NCI-H2196 treated with DMSO at 0.1 percent for 48 hours (cell line): ENCODE measurements around the gene SNN.

ENCODE experiments used
- DNase-seq: peaks from one replicate; lab custom pipeline; 2025; ENCODE audit not compliant: unreplicated experiment; lab: John Stamatoyannopoulos, UW

Gene SNN

GRCh38 chr16:11666103-11667055 is 1.9 kb upstream of the SNN start:
- no peak for DNase-seq

GRCh38 chr16:11667221-11667823 is 933 bp upstream of the SNN start:
- DNase-seq: no peak

GRCh38 chr16:11668623-11669379 is 546 bp downstream of the SNN start:
- DNase-seq: no peak

- DNase-seq: no peak
Measured at GRCh38 chr16:11669380-11670146, 1.3 kb downstream of the SNN start.

- no peak for DNase-seq
Measured at GRCh38 chr16:11670171-11671131, 2.2 kb downstream of the SNN start.

- no peak for DNase-seq
Measured at GRCh38 chr16:11671271-11671670, 3.0 kb downstream of the SNN start.

GRCh38 chr16:11671676-11672075 is 3.4 kb downstream of the SNN start:
- DNase-seq: no peak

GRCh38 chr16:11672206-11673090 is 4.2 kb downstream of the SNN start:
- no peak for DNase-seq

- DNase-seq: no peak
Measured at GRCh38 chr16:11673091-11674000, 5.1 kb downstream of the SNN start.

- DNase-seq: no peak
Measured at GRCh38 chr16:11674001-11674817, 6.0 kb downstream of the SNN start.

- DNase-seq: no peak
Measured at GRCh38 chr16:11674818-11675560, 6.7 kb downstream of the SNN start.

GRCh38 chr16:11675561-11676511 is 7.6 kb downstream of the SNN start:
- DNase-seq: peak; percentile 62

GRCh38 chr16:11676799-11677198 is 8.5 kb downstream of the SNN start:
- no peak for DNase-seq

- DNase-seq: no peak
Measured at GRCh38 chr16:11677451-11677951, 9.2 kb downstream of the SNN start.
